HL-60 (cell line): Measurements from ENCODE around the gene IPPK.

Source experiments
- CTCF ChIP-seq: IDR thresholded peaks from one replicate; pipeline ENCODE4 v1.5.1; 2011; ENCODE audit warnings: low read length, control low read depth, inconsistent platforms; ENCODE audit not compliant: insufficient read depth
- GABPA ChIP-seq: IDR thresholded peaks from 2 replicates; pipeline ENCODE4 v1.6.1; 2012; ENCODE audit warnings: low read depth
- REST ChIP-seq: IDR thresholded peaks from 2 replicates; pipeline ENCODE4 v1.6.1; 2012; ENCODE audit warnings: low read depth; ENCODE audit not compliant: insufficient replicate concordance
- SPI1 ChIP-seq: IDR thresholded peaks from 2 replicates; pipeline ENCODE4 v1.6.1; 2012; ENCODE audit warnings: low read depth, mild to moderate bottlenecking, borderline replicate concordance

- TF ChIP-seq CTCF, result no peak
- no peak for TF ChIP-seq REST
- no peak for TF ChIP-seq GABPA
- TF ChIP-seq SPI1, result no peak
Observed at GRCh38 chr9:92718086-92719001, 48.4 kb upstream of the IPPK start.
